SK-N-SH (cell line): ENCODE results near the gene OR10V1. TPM values are rescaled to one million over a fixed set of nuclear protein-coding genes. Genes with fewer than 3 reads are reported as not detected.

Source experiments
- CTCF ChIA-PET: fragments of 300-600, 350-600 bp; formaldehyde crosslinking; extraction: SDS; loops from one replicate; lab custom pipeline; 2021; lab: Yijun Ruan, JAX
- POLR2A ChIA-PET: fragments of 350-600 bp; sonication (Branson Sonifier 250); formaldehyde crosslinking; extraction: SDS; loops from one replicate; lab custom pipeline; 2020; ENCODE audit warnings: antibody characterized with exemption, inconsistent platforms; lab: Yijun Ruan, JAX
- DNase-seq: peaks from one replicate; pipeline ENCODE4 v3.0.0; 2012
- H2AFZ ChIP-seq: fragments of 200-600 bp; sonication (generic); 2 replicates; pipeline ENCODE4 v1.8.1; 2016; ENCODE audit warnings: antibody characterized with exemption, mild to moderate bottlenecking, low read depth
- H3F3A ChIP-seq: fragments of 200-600 bp; sonication (generic); replicated peaks from 2 replicates; pipeline ENCODE3; 2016; ENCODE audit warnings: antibody characterized with exemption, mild to moderate bottlenecking; ENCODE audit not compliant: insufficient read depth
- H3K27ac ChIP-seq, 2 experiments: fragments of 200-500 bp in 1 of 2; fragments of 200-600 bp in 1 of 2; sonication (Bioruptor generic) in 1 of 2; sonication (generic), shearing (Covaris generic) in 1 of 2; 2 replicates each; pipeline versions ENCODE4 v1.5.1 to v1.6.1; 2014 to 2016; ENCODE audit warnings: low read depth in 2 of 2, inconsistent platforms in 1 of 2, low read length in 1 of 2, mild to moderate bottlenecking in 1 of 2, mixed read lengths in 1 of 2
- H3K27me3 ChIP-seq: fragments of 200-600 bp; sonication (generic), shearing (Covaris generic); 2 replicates; pipeline ENCODE4 v1.6.1; 2016; ENCODE audit warnings: mixed run types; ENCODE audit not compliant: insufficient read depth
- H3K36me3 ChIP-seq, 2 experiments: fragments of 200-500 bp in 1 of 2; fragments of 200-600 bp in 1 of 2; sonication (Bioruptor generic) in 1 of 2; sonication (generic) in 1 of 2; replicated peaks in 1 of 2; 2 replicates each; pipeline versions ENCODE3 to v1.5.1; 2014 to 2016; ENCODE audit warnings: low read length in 1 of 2, mild to moderate bottlenecking in 1 of 2; ENCODE audit not compliant: insufficient read depth in 2 of 2, control insufficient read depth in 1 of 2
- H3K4me1 ChIP-seq, 2 experiments: fragments of 200-500 bp in 1 of 2; fragments of 200-600 bp in 1 of 2; sonication (Bioruptor generic) in 1 of 2; sonication (generic), shearing (Covaris generic) in 1 of 2; 2 replicates each; pipeline versions ENCODE4 v1.5.1 to v1.6.1; 2014 to 2016; ENCODE audit warnings: low read depth in 1 of 2, low read length in 1 of 2, mixed run types in 1 of 2; ENCODE audit not compliant: insufficient read depth in 2 of 2, control insufficient read depth in 1 of 2
- H3K4me2 ChIP-seq: fragments of 200-600 bp; sonication (generic), shearing (Covaris generic); 2 replicates; pipeline ENCODE4 v1.6.1; 2017; ENCODE audit warnings: mixed run types
- H3K4me3 ChIP-seq, 2 experiments: fragments of 200-500 bp in 1 of 2; fragments of 200-600 bp in 1 of 2; sonication (Bioruptor generic) in 1 of 2; sonication (generic), shearing (Covaris generic) in 1 of 2; 2 replicates each; pipeline versions ENCODE4 v1.5.1 to v1.8.1; 2014 to 2016; ENCODE audit warnings: low read depth in 2 of 2, inconsistent platforms in 1 of 2, low read length in 1 of 2, mild to moderate bottlenecking in 1 of 2, mixed read lengths in 1 of 2, moderate library complexity in 1 of 2
- H3K79me2 ChIP-seq: fragments of 200-600 bp; sonication (generic); 2 replicates; pipeline ENCODE4 v1.8.1; 2017; ENCODE audit warnings: mild to moderate bottlenecking; ENCODE audit not compliant: insufficient read depth
- H3K9ac ChIP-seq: fragments of 200-600 bp; sonication (generic); 2 replicates; pipeline ENCODE4 v1.6.1; 2017; ENCODE audit warnings: mixed run types
- H3K9me2 ChIP-seq: fragments of 200-600 bp; sonication (generic); 2 replicates; pipeline ENCODE4 v1.6.1; 2017; ENCODE audit warnings: mixed run types
- H3K9me3 ChIP-seq: fragments of 200-600 bp; sonication (generic); 2 replicates; pipeline ENCODE4 v1.6.1; 2017; ENCODE audit warnings: mixed run types, mild to moderate bottlenecking, moderate library complexity
- H4K20me1 ChIP-seq: fragments of 200-600 bp; sonication (generic); 2 replicates; pipeline ENCODE4 v1.6.1; 2017; ENCODE audit warnings: mild to moderate bottlenecking, mixed run types; ENCODE audit not compliant: insufficient read depth
- EP300 ChIP-seq, 2 experiments: IDR thresholded peaks; 2 replicates each; pipeline versions ENCODE4 v1.4.0 to v1.6.1; 2012; ENCODE audit warnings: borderline replicate concordance in 1 of 2, low read depth in 1 of 2, low read length in 1 of 2
- EZH2phosphoT487 ChIP-seq: fragments of 200-600 bp; sonication (generic); IDR thresholded peaks from 2 replicates; pipeline ENCODE4 v1.6.1; 2017; ENCODE audit warnings: low read depth, mixed run types, mild to moderate bottlenecking, antibody characterized with exemption, moderate library complexity, borderline replicate concordance
- FOSL2 ChIP-seq: IDR thresholded peaks from 2 replicates; pipeline ENCODE4 v1.4.0; 2012; ENCODE audit warnings: low read depth, mild to moderate bottlenecking, moderate library complexity, borderline replicate concordance
- FOXM1 ChIP-seq: IDR thresholded peaks from 2 replicates; pipeline ENCODE4 v1.4.0; 2012; ENCODE audit warnings: low read depth, mild to moderate bottlenecking
- GATA2 ChIP-seq: sonication (generic); formaldehyde crosslinking; IDR thresholded peaks from 2 replicates; pipeline ENCODE4 v1.5.0; 2020; ENCODE audit warnings: mild to moderate bottlenecking, missing genetic modification reagents
- JUND ChIP-seq: IDR thresholded peaks from 2 replicates; pipeline ENCODE4 v1.4.0; 2012
- MAX ChIP-seq: IDR thresholded peaks from 2 replicates; pipeline ENCODE4 v1.4.0; 2012; ENCODE audit warnings: low read depth
- MEF2A ChIP-seq: IDR thresholded peaks from 2 replicates; pipeline ENCODE4 v1.4.0; 2012; ENCODE audit warnings: low read depth, borderline replicate concordance
- MXI1 ChIP-seq: IDR thresholded peaks from 2 replicates; pipeline ENCODE4 v1.6.1; 2012; ENCODE audit warnings: mild to moderate bottlenecking, low read depth, low read length, improper control_type of control experiment
- NFIC ChIP-seq: IDR thresholded peaks from 2 replicates; pipeline ENCODE4 v1.4.0; 2012; ENCODE audit warnings: borderline replicate concordance
- NRF1 ChIP-seq: IDR thresholded peaks from 2 replicates; pipeline ENCODE4 v1.6.1; 2012; ENCODE audit warnings: low read depth, mild to moderate bottlenecking, low read length
- PBX3 ChIP-seq: IDR thresholded peaks from 2 replicates; pipeline ENCODE4; 2012
- POLR2AphosphoS5 ChIP-seq: IDR thresholded peaks from 2 replicates; pipeline ENCODE4 v1.6.1; 2012; ENCODE audit warnings: low read depth, low read length
- REST ChIP-seq: IDR thresholded peaks from 2 replicates; pipeline ENCODE4 v1.6.1; 2012; ENCODE audit warnings: mild to moderate bottlenecking, low read depth, low read length, moderate library complexity
- SMC3 ChIP-seq: IDR thresholded peaks from 2 replicates; pipeline ENCODE4 v1.6.1; 2012; ENCODE audit warnings: low read depth, low read length, improper control_type of control experiment
- TAF1 ChIP-seq: IDR thresholded peaks from 2 replicates; pipeline ENCODE4 v1.6.1; 2012; ENCODE audit warnings: low read depth, mild to moderate bottlenecking, low read length, moderate library complexity, borderline replicate concordance
- TEAD4 ChIP-seq: IDR thresholded peaks from 2 replicates; pipeline ENCODE4 v1.4.0; 2012; ENCODE audit warnings: mild to moderate bottlenecking, borderline replicate concordance; ENCODE audit not compliant: insufficient read depth
- USF1 ChIP-seq: IDR thresholded peaks from 2 replicates; pipeline ENCODE4 v1.4.0; 2012; ENCODE audit warnings: low read depth, borderline replicate concordance
- YY1 ChIP-seq: IDR thresholded peaks from 2 replicates; pipeline ENCODE4 v1.4.0; 2012; ENCODE audit warnings: low read depth, mild to moderate bottlenecking
- WGBS: methylation state at CpG from one replicate; pipeline ENCODE4 v1.1.6; 2017; ENCODE audit warnings: low lambda C conversion rate; 5-methylcytosine and 5-hydroxymethylcytosine counted together
- polyA plus RNA-seq, 3 experiments: library from polyadenylated mRNA; depleted of rRNA; stranded (reverse); fragments of >200 nt; gene quantifications; 2 replicates each; pipeline ENCODE4 v1.2.3, GENCODE V29; 2012

OR10V1 gene
- polyA plus RNA-seq, 1 of the 3 experiments (the other 2 are of a cell fraction), result not detected

- Histone ChIP-seq H2AFZ (no peak overlapping the region), H3K9me3 (no peaks in the 10 kb centered on the region), H3K27ac (no peak overlapping the region), H3K36me3 (no peaks in the 10 kb centered on the region), H3K9ac (no peak overlapping the region), H3K4me3 (no peak overlapping the region), H4K20me1 (no peaks in the 10 kb centered on the region), H3K4me2 (no peak overlapping the region), H3F3A (no peaks in the 10 kb centered on the region), H3K4me1 (0 out of 4 replicates have a peak, but pooled peaks cover 0 to 4% of the 10 kb centered on the region in 2 experiments), H3K27me3 (no peaks in the 10 kb centered on the region), H3K9me2 (no peaks in the 10 kb centered on the region), H3K79me2 (no peaks in the 10 kb centered on the region)
- POLR2A ChIA-PET, result no interaction called here
- CTCF ChIA-PET, result interaction anchor here (2.7 kb wide), 1 partner anchor 141 kb away, joined by 15 read pairs; no protein-coding TSS in a partner anchor
- no peak for DNase-seq
- WGBS, result 68% methylated on average over 3 of the region's 3 CpGs
- TF ChIP-seq MEF2A (no peak), YY1 (no peak), GATA2 (no peak), TEAD4 (no peak), PBX3 (no peak), POLR2AphosphoS5 (no peak), NRF1 (no peak), EP300 (IDR thresholded peaks at IDR 0.05; ENCODE audit: borderline replicate concordance in 1 of 2, low read depth in 1 of 2, low read length in 1 of 2) (no peak), MAX (no peak), MXI1 (no peak), JUND (no peak), SMC3 (no peak), FOSL2 (no peak), FOXM1 (no peak), NFIC (no peak), REST (no peak), USF1 (no peak), EZH2phosphoT487 (no peak), TAF1 (no peak)
Observed at GRCh38 chr11:59678813-59679165, 34.9 kb downstream of the OR10V1 start.
